Stimulated activated CD8-positive, alpha-beta memory T cell treated with anti-CD3 and anti-CD28 coated beads, Interleukin-15, amount 100 ng/mL, for 1 hour (primary cell): Measurements from ENCODE around the gene SOSTDC1.
"Not testable (repeated sequence)": the region's sequence is repeated elsewhere in the genome, so short reads cannot be mapped to it uniquely, and the experiment has no call there.

Experiments
- DNase-seq: peaks from one replicate; pipeline ENCODE4 v3.0.0-alpha.2; 2020; ENCODE audit warnings: low read depth

Gene SOSTDC1

DNA sequence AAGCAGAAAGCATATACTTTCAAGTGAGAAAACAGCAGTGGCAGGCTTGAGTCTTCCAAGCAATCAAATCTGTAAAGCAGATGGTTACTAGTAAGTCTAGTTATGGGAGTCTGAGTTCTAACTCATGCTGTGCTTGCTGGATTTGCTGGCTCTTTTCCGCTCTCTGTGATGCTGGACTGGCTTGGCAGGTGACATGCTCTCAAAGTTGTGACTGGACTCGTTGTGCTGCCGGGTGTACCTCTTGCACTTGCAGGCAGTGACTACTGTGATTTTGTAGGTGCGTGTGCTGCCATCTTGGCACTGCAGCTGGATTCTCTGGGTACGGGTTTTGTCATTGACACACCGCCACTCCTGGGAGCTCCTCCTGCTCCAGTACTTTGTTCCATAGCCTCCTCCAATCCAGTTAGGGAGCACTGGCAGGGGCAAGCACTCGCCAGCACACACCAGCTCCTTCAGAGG, 3.1 kb downstream of the SOSTDC1 start:
- no peak for DNase-seq

GRCh38 chr7:16460789-16461493, 4.6 kb downstream of the SOSTDC1 start:
- DNase-seq = no peak

- DNase-seq = not testable (repeated sequence)
These were observed 9.2 kb downstream of the SOSTDC1 start for GRCh38 chr7:16456303-16456702.

GRCh38 chr7:16455591-16455990, 9.9 kb downstream of the SOSTDC1 start:
- no peak for DNase-seq

DNA sequence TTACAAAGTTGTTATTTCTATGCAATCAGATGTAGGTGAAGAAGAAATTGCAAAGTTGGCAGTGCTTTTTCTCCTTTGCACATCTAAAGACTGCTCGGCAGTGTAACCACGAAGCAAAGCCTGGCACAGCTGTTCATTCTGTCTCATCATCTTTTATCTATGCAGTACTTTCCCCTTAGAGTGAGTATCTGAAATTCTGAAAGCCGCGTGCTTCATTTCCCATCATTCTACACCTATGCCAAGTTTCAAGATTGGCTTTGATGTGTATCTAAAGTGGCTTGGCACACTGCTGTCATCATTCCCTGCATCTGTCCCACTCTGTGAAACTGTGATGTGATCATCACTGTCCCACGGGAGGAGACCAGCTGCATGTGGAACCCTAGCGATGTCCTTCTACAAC, 15.2 kb downstream of the SOSTDC1 start:
- no peak for DNase-seq

- no peak for DNase-seq
These were observed 17.7 kb downstream of the SOSTDC1 start for GRCh38 chr7:16447876-16448275.

DNA sequence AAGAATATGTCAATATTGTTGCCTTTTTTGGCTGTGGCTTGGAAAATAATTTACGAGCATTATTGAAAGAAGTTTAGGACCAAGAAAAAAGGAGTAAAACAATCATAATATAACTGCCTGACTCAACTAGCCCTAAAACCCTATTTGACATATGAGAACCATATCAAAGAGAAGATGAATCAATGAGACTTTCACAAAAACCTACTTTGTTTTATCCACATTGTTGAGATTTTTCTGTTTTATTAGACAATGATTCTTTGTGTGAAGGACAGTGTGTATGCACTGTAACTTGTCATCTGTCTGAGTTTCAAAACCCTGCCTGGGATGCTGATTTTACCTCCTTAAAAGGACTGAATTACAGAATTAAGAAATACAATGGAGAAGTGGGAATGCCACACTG, 19.0 kb downstream of the SOSTDC1 start:
- DNase-seq = no peak

- DNase-seq = not testable (repeated sequence)
These were observed 21.7 kb downstream of the SOSTDC1 start for GRCh38 chr7:16443871-16444270.

DNA sequence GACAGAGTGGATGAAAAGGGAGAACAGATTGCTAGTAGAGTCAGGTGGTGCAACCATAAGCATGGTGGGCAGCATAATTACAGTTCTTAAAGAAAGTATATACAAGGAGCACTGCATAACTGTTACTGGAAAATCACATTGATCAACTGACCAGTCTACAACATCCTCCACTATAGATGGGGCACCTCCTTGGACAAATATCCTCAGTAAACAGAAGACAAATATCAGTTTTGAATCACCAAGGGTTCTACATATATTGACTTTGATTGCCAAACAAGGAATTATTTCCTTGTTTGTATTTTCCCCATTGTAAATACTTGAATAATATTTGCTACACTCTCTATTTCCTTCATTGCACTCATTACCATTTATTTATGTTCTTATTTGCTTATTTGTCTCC, 26.6 kb downstream of the SOSTDC1 start:
- no peak for DNase-seq

- no peak for DNase-seq
These were observed 29.2 kb downstream of the SOSTDC1 start for GRCh38 chr7:16436306-16436705.

DNA sequence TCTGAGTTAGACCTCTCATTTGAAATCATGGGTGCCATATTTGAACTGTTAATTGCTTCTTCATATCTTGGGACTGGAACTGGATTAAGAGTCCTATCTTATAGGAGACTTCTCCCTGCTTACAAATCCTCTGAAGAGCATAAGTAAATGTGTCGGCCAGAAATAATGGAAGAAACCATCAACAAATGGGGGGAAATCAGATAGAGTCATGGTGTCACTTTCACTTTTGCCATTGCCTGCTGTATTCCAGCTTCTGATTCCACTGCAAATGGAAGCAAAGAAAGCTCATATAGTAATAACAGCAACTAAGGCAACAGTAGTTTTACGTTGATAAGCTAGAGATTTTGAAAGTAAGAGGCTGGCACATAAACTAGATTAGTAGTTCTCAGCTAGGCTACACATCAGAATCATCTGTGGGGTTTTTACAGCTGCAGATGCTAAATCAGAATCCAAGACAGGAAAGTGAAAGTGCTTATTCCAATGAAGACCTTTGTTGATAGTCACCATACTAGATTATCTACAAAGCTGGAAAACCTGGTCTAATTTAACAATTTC, 31.9 kb downstream of the SOSTDC1 start:
- no peak for DNase-seq

DNA sequence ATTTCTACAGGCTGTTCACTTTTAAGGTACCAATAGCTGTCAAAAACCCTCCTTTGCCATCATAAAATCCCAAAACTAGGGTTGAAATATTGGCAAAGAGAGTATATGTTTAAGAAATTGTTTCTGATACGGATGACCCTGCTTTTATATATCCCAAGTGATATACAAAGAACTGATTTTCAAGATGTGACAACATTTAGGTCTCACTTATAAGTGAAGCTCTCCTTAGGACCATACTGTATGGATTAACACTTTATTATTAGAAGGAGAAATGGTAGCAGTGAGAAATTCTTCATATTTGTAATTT, 33.2 kb downstream of the SOSTDC1 start:
- DNase-seq = no peak

GRCh38 chr7:16431646-16432424, 33.7 kb downstream of the SOSTDC1 start:
- DNase-seq = no peak

DNA sequence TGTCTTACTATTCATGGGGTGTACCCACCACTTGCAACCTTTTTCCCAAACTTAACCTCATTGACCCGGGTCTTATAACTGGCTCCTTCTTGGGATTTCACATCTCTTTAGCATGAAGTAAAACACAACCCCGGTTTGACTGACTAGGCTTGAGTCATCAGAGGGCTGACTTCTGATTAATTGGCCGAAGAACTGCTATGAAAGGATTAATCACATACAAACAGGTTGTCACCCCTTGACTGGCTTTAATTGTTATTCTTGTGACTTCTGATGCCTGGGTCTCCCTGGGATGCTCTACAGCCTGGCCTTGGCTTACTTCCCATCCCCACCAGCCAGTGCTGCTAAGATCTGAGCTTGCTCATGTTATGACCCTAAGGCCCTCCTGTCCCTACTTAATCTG, 35.4 kb downstream of the SOSTDC1 start:
- DNase-seq = no peak

GRCh38 chr7:16428672-16429071, 36.9 kb downstream of the SOSTDC1 start:
- no peak for DNase-seq

DNA sequence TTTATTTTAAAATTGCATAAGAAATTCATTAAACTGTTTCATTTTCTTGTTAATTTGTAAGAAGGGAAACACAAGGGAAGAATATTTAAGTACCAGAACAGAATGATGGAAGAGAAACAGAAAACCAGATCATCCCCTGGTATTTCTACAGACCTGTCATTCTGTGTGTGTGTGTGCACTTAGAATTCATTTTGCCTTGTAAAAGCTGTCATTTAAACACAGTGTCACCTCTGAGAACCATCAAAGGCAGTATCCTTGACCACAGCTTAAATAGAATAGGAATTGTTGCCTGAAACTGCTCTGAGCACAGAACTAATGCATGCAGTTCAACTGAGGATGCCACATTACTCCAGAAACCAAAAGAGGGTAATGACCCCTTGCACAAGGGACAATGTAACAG, 37.4 kb downstream of the SOSTDC1 start:
- no peak for DNase-seq

- DNase-seq = no peak
These were observed 41.8 kb downstream of the SOSTDC1 start for GRCh38 chr7:16423761-16424160.

DNA sequence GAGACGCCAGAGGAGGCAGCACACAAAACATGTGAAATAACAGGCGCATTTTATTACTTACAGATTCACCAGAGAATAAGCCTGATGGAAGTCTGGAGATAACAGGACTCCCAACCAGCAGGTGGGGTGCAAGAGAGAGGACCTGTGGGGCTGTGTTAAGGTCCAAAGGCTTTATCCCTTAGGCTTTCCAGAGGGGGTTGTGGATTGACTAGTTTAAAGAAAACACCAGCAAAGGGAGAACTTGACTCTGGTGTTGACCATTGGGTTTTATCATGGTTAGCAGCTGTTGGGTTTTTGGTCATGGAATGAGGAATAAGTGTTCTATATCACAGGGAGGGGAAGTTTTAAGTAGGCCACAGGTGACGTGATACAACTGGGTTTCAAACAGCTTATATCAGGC, 42.6 kb downstream of the SOSTDC1 start:
- DNase-seq = no peak

DNA sequence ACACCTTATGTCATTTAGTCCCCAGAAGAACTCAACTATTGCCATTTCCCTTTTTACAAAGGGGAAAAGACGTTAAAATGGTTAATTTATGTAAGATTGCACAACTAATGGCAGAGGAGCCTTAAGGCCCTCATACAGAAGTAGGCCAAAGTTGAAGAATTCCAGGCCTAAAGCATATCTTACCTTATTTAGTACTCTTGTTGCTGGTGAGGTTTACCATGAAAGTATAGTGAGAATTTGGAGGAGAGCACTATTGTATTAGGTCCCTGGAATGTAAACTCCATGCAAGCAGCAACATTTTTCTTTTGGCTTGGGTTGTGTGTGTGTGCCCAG, 43.5 kb downstream of the SOSTDC1 start:
- DNase-seq = no peak

GRCh38 chr7:16421333-16422102, 44.0 kb downstream of the SOSTDC1 start, which contains the start of gene CRPPA:
Gene CRPPA, minus strand, starts transcription at chr7:16421538. Its CDS starts 216 bp downstream, at chr7:16421322.
- DNase-seq = no peak

DNA sequence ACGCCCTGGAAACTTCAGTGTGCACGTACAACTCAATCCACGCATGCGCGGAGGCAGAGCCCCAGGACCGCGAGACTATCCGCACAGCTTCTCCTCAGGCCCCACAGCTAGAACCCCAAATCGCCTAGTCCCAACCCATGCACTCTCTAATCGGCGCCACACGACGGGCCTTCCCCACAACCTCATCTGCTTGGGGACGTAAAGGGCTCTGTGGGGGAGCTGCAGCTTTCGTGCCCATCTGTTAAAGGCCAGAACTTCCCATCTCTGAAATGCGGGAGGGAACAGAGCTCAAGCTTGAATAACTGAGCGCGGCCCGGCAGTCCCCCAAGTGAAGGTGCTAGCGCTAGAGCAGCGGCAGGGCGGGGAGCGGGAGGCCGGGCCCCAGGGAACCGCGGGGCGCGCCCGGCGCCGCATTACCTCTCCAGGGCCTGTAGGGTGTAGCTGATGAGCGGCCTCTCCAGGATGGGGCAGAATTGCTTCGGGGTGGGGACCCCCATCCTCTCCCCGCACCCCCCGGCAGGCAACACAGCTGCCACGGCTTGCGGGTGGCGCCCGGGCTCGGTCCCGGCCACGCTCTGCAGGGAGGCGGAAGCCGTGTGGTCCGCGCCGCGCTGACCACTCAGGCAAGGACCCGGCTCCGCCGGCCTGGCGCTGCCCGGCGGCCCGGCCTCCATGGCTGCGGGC, 44.7 kb downstream of the SOSTDC1 start:
- DNase-seq = peak; percentile 61

GRCh38 chr7:16420329-16420648, 45.2 kb downstream of the SOSTDC1 start:
- DNase-seq = no peak
